HCT116 (cell line): ENCODE results near the gene DMBT1.

Source experiments
- ATF3 ChIP-seq: IDR thresholded peaks from 2 replicates; pipeline ENCODE4 v1.6.1; 2012
- CTCF ChIP-seq, 3 experiments: fragments of 200-600 bp in 1 of 3; sonication (generic) in 1 of 3; IDR thresholded peaks in 2 of 3; conservative IDR thresholded peaks in 1 of 3; 2 replicates each; pipeline ENCODE4 v1.5.1; 2012 to 2017; ENCODE audit warnings: low read depth in 2 of 3, low read length in 2 of 3, antibody characterized with exemption in 1 of 3, borderline replicate concordance in 1 of 3, control low read depth in 1 of 3, mild to moderate bottlenecking in 1 of 3, mixed read lengths in 1 of 3, mixed run types in 1 of 3, moderate library complexity in 1 of 3; ENCODE audit not compliant: insufficient read depth in 1 of 3
- EZH2 ChIP-seq: fragments of 200-600 bp; sonication (generic); IDR thresholded peaks from 2 replicates; pipeline ENCODE4 v1.6.1; 2017; ENCODE audit warnings: antibody characterized with exemption, mixed run types
- EZH2phosphoT487 ChIP-seq: fragments of 200-600 bp; IDR thresholded peaks from 2 replicates; pipeline ENCODE4 v1.6.1; 2018; ENCODE audit warnings: antibody characterized with exemption, borderline replicate concordance
- JUND ChIP-seq: IDR thresholded peaks from 2 replicates; pipeline ENCODE4 v1.6.1; 2012
- MAX ChIP-seq: IDR thresholded peaks from 2 replicates; pipeline ENCODE4 v1.6.1; 2012
- POLR2A ChIP-seq: IDR thresholded peaks from 2 replicates; pipeline ENCODE4 v1.7.0; 2011; ENCODE audit warnings: borderline replicate concordance; ENCODE audit not compliant: insufficient read depth, insufficient read length; ENCODE audit errors: extremely low read depth
- REST ChIP-seq: IDR thresholded peaks from 2 replicates; pipeline ENCODE4 v1.6.1; 2012; ENCODE audit warnings: low read depth
- ZNF274 ChIP-seq: fragments of 200-500 bp; sonication (Bioruptor generic); IDR thresholded peaks from 2 replicates; pipeline ENCODE4 v1.6.1; 2014; ENCODE audit warnings: mild to moderate bottlenecking, low read depth, low read length, inconsistent platforms

GRCh38 chr10:122692744-122693143 lies 132.2 kb downstream of the DMBT1 start:
- no peak for TF ChIP-seq CTCF (IDR thresholded peaks at IDR 0.05 in 2 of 3, conservative IDR thresholded peaks at IDR 0.05 in 1 of 3; ENCODE audit: borderline replicate concordance in 1 of 3, insufficient read depth in 1 of 3, low read depth in 2 of 3, low read length in 2 of 3)
- no peak for TF ChIP-seq POLR2A
- no peak for TF ChIP-seq JUND
- no peak for TF ChIP-seq REST
- TF ChIP-seq MAX: no peak
- TF ChIP-seq EZH2phosphoT487: no peak
- no peak for TF ChIP-seq ZNF274
- no peak for TF ChIP-seq ATF3
- TF ChIP-seq EZH2: no peak
